Heart left ventricle (tissue), 13 donors: Measurements from ENCODE around the gene C1orf116.

Experiments used
- CTCF ChIP-seq, 12 donors: fragments of 200-600 bp; sonication (generic) in 4 of 12; IDR thresholded peaks; one replicate each; pipeline versions ENCODE4 v1.5.0 to v1.8.0; 2018 to 2022; ENCODE audit warnings: antibody characterized with exemption in 12 of 12, mild to moderate bottlenecking in 5 of 12
- POLR2A ChIP-seq, 2 donors: fragments of 450-650 bp; IDR thresholded peaks; one replicate each; pipeline ENCODE4 v1.6.1; 2017; ENCODE audit warnings: antibody characterized with exemption in 2 of 2, mild to moderate bottlenecking in 2 of 2, moderate library complexity in 2 of 2
- donor health status: ischemic (EF 13 %, LVEDD 7.1; RV severe dilation, severe dysfunction).
- donor health status: DM: no; HTN: yes; CAD: no.
- donor health status: DM: no; HTN: no; CAD: no.
- donor health status: ischemic (EF 25% LVEDD 6.9; RV normal size, moderate dysfunction).
- donor health status: ischemic (EF 25% LVEDD 5.7; RV mildly dilated, moderate dysfunction).
- donor health status: ischemic (EF 35%, LVEDD 5.7; RV mildly dilated, moderate dysfunction).
- donor health status: nonischemic (EF 11% LVEDD 7.7; RV severe dilation, severe dysfunction).
- donor health status: DM: yes; HTN: yes; CAD: no.
- donor health status: PGD.
- donor health status: ischemic (EF 29% LVEDD 5.4; RV normal size, mild dysfunction).
- donor health status: nonischemic (EF 23%, LVEDD 6.1; RV moderate dilation, normal function).

GRCh38 chr1:207035877-207036551 lies 3.5 kb upstream of the C1orf116 start:
- TF ChIP-seq POLR2A (IDR thresholded peaks at IDR 0.05) (no peak), CTCF (IDR thresholded peaks at IDR 0.05) (no peak)
